Measurements from ENCODE around the gene LCN6. TPM values are rescaled to one million over a fixed set of nuclear protein-coding genes. Genes with fewer than 3 reads are reported as not detected.

Gene LCN6
- total RNA-seq, 1 experiment from 2014 or later: not detected

DNA sequence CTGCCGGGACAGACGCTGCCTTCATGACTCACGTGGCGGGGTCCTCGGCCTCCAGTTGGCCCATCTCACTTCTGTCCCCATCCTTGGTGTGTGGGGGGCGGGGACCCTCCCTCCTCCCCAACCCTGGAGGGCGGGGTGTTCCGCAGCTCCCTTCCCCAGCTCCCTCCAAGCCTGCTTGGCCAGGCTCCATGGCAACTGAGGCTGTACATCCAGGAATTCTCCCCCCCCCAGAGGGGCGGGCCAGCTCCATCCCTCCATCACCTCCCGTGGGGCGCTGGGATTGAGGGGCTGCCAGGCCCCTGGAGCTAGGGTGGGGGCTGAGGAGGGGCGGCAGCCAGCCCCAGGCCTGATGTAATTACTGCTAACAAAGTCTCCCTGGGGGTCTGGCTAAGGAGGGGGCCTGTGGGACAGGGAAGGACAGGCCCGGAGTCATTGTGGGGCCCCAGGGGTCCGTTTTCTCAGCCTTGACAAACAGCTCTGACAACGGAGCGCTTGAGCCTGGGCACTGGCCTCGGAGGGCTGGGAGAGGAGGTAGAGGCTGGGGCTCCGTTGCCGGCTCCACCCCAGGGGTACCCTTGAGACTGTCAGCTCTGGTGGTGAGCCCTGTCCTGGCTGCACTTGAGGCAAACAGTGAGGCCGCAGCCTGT, 28.0 kb downstream of the LCN6 start:
- H3K9ac ChIP-seq (ENCODE audit: extremely low read depth, insufficient read length, low read length): no peak overlapping the region
- H3K27me3 Mint-ChIP-seq (ENCODE audit: low read depth): no peaks in the 10 kb centered on the region; the same call in 1 of the 2 replicates
- H2BK120ac ChIP-seq (ENCODE audit: low read depth, low read length, poor library complexity, severe bottlenecking): no peak overlapping the region
- H3K27me3 ChIP-seq (ENCODE audit: insufficient read depth, low read length): no peaks in the 10 kb centered on the region
- peaks cover 3 to 6% of the 10 kb centered on the region in 2 experiments; a peak in 2 of 4 replicates for H3K4me1 Mint-ChIP-seq
- H3K23ac ChIP-seq (ENCODE audit: insufficient read length, low read depth, low read length): no peak overlapping the region
- H2AK5ac ChIP-seq (ENCODE audit: insufficient read length, low read length): no peak overlapping the region
- H3K9me3 Mint-ChIP-seq: no peaks in the 10 kb centered on the region; a peak in 1 of 5 replicates
- no peak overlapping the region for H3K4ac ChIP-seq (ENCODE audit: low read depth, low read length)
- TF ChIP-seq, protein P1, sequence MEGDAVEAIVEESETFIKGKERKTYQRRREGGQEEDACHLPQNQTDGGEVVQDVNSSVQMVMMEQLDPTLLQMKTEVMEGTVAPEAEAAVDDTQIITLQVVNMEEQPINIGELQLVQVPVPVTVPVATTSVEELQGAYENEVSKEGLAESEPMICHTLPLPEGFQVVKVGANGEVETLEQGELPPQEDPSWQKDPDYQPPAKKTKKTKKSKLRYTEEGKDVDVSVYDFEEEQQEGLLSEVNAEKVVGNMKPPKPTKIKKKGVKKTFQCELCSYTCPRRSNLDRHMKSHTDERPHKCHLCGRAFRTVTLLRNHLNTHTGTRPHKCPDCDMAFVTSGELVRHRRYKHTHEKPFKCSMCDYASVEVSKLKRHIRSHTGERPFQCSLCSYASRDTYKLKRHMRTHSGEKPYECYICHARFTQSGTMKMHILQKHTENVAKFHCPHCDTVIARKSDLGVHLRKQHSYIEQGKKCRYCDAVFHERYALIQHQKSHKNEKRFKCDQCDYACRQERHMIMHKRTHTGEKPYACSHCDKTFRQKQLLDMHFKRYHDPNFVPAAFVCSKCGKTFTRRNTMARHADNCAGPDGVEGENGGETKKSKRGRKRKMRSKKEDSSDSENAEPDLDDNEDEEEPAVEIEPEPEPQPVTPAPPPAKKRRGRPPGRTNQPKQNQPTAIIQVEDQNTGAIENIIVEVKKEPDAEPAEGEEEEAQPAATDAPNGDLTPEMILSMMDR (conservative IDR thresholded peaks at IDR 0.05): no peak
- no peak overlapping the region for H2BK20ac ChIP-seq (ENCODE audit: low read depth, low read length, poor library complexity, severe bottlenecking)
- H2AFZ ChIP-seq (ENCODE audit: low read length): no peak overlapping the region
- no peak overlapping the region; a peak in 1 of 5 replicates for H3K4me3 Mint-ChIP-seq
- H2BK15ac ChIP-seq (ENCODE audit: low read depth, low read length): no peak overlapping the region
- no peaks in the 10 kb centered on the region for H3K9me3 ChIP-seq (ENCODE audit: control insufficient read depth, low read depth, low read length)
- DNase-seq: peak; percentile 41
- no peak overlapping the region; the same call in 1 of the 2 replicates for H3K14ac ChIP-seq (ENCODE audit: insufficient read depth, low read length)
- peak overlapping the region in 1 of 3 experiments; percentile 83; a peak in 3 of 7 replicates for H3K27ac Mint-ChIP-seq
- H4K20me1 ChIP-seq (ENCODE audit: control insufficient read depth, insufficient read depth, insufficient read length): no peaks in the 10 kb centered on the region
- no peak overlapping the region for H4K91ac ChIP-seq (ENCODE audit: insufficient read length, low read depth, low read length)
- H2BK12ac ChIP-seq (ENCODE audit: insufficient read length, low read depth, low read length): no peak overlapping the region
- no peaks in the 10 kb centered on the region for H3K79me2 ChIP-seq (ENCODE audit: insufficient read depth, low read length)
- WGBS (ENCODE audit: extremely low coverage, insufficient read length, low lambda C conversion rate): no CpG with 5 or more reads among the region's 20 CpGs
- no peaks in the 10 kb centered on the region for H3K4me1 ChIP-seq (ENCODE audit: insufficient read depth, low read length)
- no peak overlapping the region for H4K5ac ChIP-seq (ENCODE audit: insufficient read length, low read depth, low read length)
- no peak overlapping the region for H3K56ac ChIP-seq (ENCODE audit: insufficient read length, low read depth, low read length)
- no peak overlapping the region for H2BK5ac ChIP-seq (ENCODE audit: insufficient read length, low read length)
- H3K36me3 Mint-ChIP-seq (ENCODE audit: insufficient read depth in 1 of 3, low read depth in 3 of 3): peaks cover 15 to 30% (median 23%) of the 10 kb centered on the region in 3 experiments; a peak in 6 of 7 replicates
- H3T11ph ChIP-seq (ENCODE audit: low read length): no peak overlapping the region
- H3K79me1 ChIP-seq (ENCODE audit: insufficient read depth, low read depth, low read length, poor library complexity, severe bottlenecking): no peaks in the 10 kb centered on the region
- no peak overlapping the region for H3K27ac ChIP-seq (ENCODE audit: insufficient read length, low read depth, low read length)
- no peak overlapping the region for H3K4me2 ChIP-seq (ENCODE audit: insufficient read depth, insufficient read length, low read length)
- no peak overlapping the region for H4K8ac ChIP-seq (replicated peaks; ENCODE audit: insufficient read length, low read depth, low read length)
- no peak overlapping the region for H3K18ac ChIP-seq (ENCODE audit: insufficient read length, low read depth, low read length)
- H3K23me2 ChIP-seq (ENCODE audit: insufficient read length, low read depth, low read length, poor library complexity, severe bottlenecking): no peaks in the 10 kb centered on the region
